Esophagus (tissue), 2 donors: ENCODE measurements around the gene BEST4. TPM values are rescaled to one million over a fixed set of nuclear protein-coding genes. Genes with fewer than 3 reads are reported as not detected.

ENCODE experiments used
- H3K27ac ChIP-seq, 2 donors: one replicate each; pipeline ENCODE4 v1.5.1; 2013; ENCODE audit warnings: low read depth in 2 of 2, mild to moderate bottlenecking in 2 of 2, inconsistent platforms in 1 of 2, low read length in 1 of 2, moderate library complexity in 1 of 2
- H3K27me3 ChIP-seq, 2 donors: one replicate each; pipeline ENCODE4 v1.6.1; 2013; ENCODE audit warnings: low read length in 2 of 2, control low read depth in 1 of 2, mild to moderate bottlenecking in 1 of 2; ENCODE audit not compliant: insufficient read depth in 2 of 2, control insufficient read depth in 1 of 2
- H3K36me3 ChIP-seq, 2 donors: one replicate each; pipeline ENCODE4 v1.6.1; 2013; ENCODE audit warnings: low read length in 1 of 2; ENCODE audit not compliant: control insufficient read depth in 2 of 2, insufficient read depth in 2 of 2
- H3K4me1 ChIP-seq, 2 donors: one replicate each; pipeline ENCODE4 v1.6.1; 2013; ENCODE audit warnings: low read length in 1 of 2; ENCODE audit not compliant: control insufficient read depth in 2 of 2, insufficient read depth in 2 of 2
- H3K4me3 ChIP-seq, 2 donors: one replicate each; pipeline ENCODE4 v1.5.1; 2013; ENCODE audit warnings: low read length in 2 of 2, mild to moderate bottlenecking in 2 of 2, low read depth in 1 of 2, moderate library complexity in 1 of 2
- H3K9me3 ChIP-seq, 2 donors: one replicate each; pipeline ENCODE4 v1.6.1; 2013; ENCODE audit warnings: mild to moderate bottlenecking in 2 of 2, low read depth in 1 of 2, low read length in 1 of 2, moderate library complexity in 1 of 2; ENCODE audit not compliant: control insufficient read depth in 2 of 2, insufficient read depth in 1 of 2
- WGBS, 2 donors: extraction: QIAGEN DNeasy Blood & Tissue Kit; methylation state at CpG; one replicate each; pipeline ENCODE4 v1.1.7; 2013; 5-methylcytosine and 5-hydroxymethylcytosine counted together
- polyA plus RNA-seq, 2 donors: library from polyadenylated mRNA; stranded (reverse); fragments of 200-250 nt; gene quantifications; one replicate each; pipeline ENCODE4 v1.2.3, GENCODE V29; 2013
- donor health status: healthy with polysubstance abuse.
- donor health status: Bipolar disorder and iron deficiency.

The BEST4 gene
- polyA plus RNA-seq, 2 donors: 0.11 to 0.26 TPM

DNA sequence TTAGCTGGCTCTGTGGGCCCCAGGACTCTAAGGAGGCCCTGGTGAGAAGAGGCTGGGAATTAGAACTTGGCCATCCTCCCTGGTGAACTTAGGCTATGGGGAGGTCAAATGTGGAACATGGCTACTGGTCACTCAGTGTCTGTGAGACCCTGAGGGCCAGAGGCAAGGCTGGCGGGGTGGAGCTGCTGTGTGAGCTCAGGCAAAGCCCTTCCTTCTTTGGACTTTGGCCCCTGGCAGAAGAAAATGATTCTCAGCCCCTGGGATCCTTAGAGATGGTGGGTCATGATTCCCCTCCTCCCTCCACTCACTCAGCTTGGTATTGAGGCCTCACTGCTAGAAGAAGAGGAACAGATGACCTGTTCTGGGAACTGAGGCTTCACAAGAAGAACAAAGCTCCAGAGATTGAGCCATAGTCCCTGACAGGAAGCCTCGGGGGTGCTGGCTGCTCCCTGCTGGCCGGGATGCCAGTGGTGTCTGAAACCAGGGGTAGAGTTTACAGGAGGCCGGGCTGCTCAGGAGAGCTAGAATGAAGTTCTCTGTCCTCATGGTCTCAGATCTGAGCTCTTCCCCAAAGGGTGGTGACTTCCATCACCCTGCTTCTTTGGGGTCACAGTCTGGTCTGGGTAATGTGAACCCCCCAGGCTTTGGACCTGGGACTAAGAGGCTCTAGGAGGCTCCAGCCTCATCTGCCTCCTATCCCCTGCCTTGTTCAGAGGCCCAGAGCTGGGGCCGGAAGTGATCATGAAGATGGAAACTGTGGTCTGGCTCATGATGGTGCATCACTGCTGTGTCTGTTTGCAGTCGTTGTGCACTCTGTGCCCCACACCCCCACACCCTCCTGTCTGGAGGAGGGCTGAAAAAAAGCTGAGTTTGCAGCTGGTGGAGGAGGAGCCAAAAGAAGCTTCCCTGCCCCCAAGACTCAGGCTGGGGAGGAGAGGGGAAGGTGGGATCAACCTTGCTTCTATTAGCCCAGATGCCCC, 21.3 kb upstream of the BEST4 start:
- no peaks in the 10 kb centered on the region for H3K27me3 ChIP-seq
- H3K4me3 ChIP-seq: no peak overlapping the region
- H3K4me1 ChIP-seq: peaks cover 17 to 50% of the 10 kb centered on the region in 2 donors
- 38 to 43% methylated on average over 6 of the region's 6 CpGs for WGBS, 2 donors
- peaks cover 2 to 24% of the 10 kb centered on the region in 2 donors for H3K36me3 ChIP-seq
- H3K27ac ChIP-seq: peak overlapping the region; percentile 99 to 100
- no peaks in the 10 kb centered on the region for H3K9me3 ChIP-seq

DNA sequence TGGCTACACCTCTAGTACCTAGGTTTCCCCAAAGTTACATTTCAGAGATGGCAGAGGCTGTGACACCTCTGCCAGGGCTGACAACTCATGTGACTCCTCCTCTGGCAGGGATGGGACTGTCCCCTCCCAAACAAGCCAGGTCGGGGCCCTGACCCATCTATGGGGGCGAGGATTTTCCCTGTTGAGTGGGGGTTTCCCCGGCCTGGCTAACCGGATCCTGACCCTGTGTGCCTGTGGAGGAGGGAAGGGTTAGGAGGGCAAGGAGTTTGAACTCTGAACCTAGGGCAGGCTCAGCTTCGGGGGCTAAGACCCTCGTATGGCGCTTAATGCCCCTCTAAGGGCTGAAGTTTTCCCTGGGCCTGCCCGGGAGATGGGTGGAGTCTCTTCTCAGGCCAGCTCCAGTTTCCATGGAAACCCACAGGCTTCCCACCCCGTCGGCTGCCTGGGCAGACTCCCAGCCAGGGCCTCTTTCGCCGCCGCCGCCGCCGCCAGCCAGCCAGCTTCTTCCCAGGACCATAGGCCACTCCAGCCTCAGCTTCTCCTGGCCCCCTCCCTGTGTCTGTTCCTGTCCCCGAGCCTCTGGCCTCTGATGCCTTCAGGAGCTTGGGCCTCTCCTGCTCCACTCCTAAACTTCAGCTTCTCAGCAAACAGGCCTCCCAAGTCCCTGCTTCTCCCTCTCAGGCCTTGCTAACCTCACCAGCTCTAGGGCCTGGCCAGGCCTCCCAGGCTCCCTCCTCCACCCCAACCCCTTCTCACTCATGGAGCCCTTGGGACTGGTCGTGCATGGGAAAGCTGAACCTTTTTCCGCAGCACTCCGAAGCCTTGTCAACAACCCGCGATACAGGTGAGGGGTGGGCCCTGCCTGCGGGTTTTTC, 20.3 kb upstream of the BEST4 start, which contains the start of gene BTBD19:
BTBD19 (plus strand) TSS at position 461 of the 875 bp plus-strand sequence; CDS start at position 759, 298 bp downstream.
- H3K36me3 ChIP-seq: peaks cover 9 to 34% of the 10 kb centered on the region in 2 donors
- 19 to 23% methylated on average over 21 to 23 of the region's 23 CpGs for WGBS, 2 donors
- peaks cover 17 to 54% of the 10 kb centered on the region in 2 donors for H3K4me1 ChIP-seq
- H3K27ac ChIP-seq: peak within 1 kb of the TSS; percentile 99 to 100
- no peaks in the 10 kb centered on the region for H3K27me3 ChIP-seq
- no peaks in the 10 kb centered on the region for H3K9me3 ChIP-seq
- peak within 1 kb of the TSS in 1 of 2 donors; percentile 4 for H3K4me3 ChIP-seq

DNA sequence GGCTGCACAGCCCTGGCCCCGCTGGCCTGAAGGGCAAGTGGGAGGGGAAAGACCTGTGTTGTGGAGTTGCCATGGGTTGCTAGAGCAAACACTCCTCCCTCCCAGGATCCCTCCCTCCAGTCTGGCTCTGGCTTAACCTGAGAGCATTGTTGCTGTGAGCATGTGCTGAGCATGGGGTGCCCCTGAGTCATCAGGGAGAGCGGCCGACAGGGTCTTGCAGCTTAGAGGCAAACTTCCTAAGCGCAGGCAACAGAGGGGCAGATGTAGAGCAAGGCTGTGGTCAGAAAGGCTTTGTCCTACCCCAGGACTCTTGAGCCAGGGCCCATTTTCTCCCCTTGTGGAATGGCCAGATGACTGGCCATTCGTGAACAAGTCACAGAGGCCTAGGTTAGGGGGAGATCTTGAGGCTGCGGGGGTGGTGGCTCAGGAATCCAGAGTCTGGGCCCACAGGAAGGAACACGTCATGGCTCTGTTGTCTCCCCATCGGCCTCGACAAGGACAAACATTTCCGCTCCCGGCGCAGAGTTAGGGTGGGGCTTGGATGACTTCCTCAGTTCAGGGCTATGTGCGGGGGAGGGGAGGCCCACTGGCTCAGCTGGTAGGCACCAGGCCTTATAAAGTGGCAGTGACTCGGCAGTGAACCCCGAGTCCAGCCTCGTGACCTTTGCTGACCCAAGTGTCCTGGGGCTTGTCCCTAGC, 19.5 kb upstream of the BEST4 start:
- H3K4me1 ChIP-seq: peaks cover 17 to 50% of the 10 kb centered on the region in 2 donors
- 1 to 3% methylated on average over 16 of the region's 16 CpGs for WGBS, 2 donors

GRCh38 chr1:44806704-44807363, 18.9 kb upstream of the BEST4 start, which contains the start of gene DYNLT4:
Gene DYNLT4, minus strand, starts transcription at chr1:44807351. Its CDS starts 683 bp downstream, at chr1:44806668.
- no peaks in the 10 kb centered on the region for H3K9me3 ChIP-seq
- peak within 1 kb of the TSS in 1 of 2 donors; percentile 5 for H3K4me3 ChIP-seq
- peaks cover 12 to 43% of the 10 kb centered on the region in 2 donors for H3K36me3 ChIP-seq
- no peaks in the 10 kb centered on the region for H3K27me3 ChIP-seq
- H3K27ac ChIP-seq: peak within 1 kb of the TSS; percentile 99 to 100
- peaks cover 17 to 51% of the 10 kb centered on the region in 2 donors for H3K4me1 ChIP-seq
- WGBS, 2 donors: 39 to 42% methylated on average over 7 of the region's 7 CpGs

More for the DNA sequence above, 19.5 kb upstream of the BEST4 start:
- no peaks in the 10 kb centered on the region for H3K9me3 ChIP-seq
- H3K4me3 ChIP-seq: peak overlapping the region in 1 of 2 donors; percentile 4
- H3K27ac ChIP-seq: peak overlapping the region; percentile 99 to 100
- H3K27me3 ChIP-seq: no peaks in the 10 kb centered on the region
- peaks cover 12 to 38% of the 10 kb centered on the region in 2 donors for H3K36me3 ChIP-seq

DNA sequence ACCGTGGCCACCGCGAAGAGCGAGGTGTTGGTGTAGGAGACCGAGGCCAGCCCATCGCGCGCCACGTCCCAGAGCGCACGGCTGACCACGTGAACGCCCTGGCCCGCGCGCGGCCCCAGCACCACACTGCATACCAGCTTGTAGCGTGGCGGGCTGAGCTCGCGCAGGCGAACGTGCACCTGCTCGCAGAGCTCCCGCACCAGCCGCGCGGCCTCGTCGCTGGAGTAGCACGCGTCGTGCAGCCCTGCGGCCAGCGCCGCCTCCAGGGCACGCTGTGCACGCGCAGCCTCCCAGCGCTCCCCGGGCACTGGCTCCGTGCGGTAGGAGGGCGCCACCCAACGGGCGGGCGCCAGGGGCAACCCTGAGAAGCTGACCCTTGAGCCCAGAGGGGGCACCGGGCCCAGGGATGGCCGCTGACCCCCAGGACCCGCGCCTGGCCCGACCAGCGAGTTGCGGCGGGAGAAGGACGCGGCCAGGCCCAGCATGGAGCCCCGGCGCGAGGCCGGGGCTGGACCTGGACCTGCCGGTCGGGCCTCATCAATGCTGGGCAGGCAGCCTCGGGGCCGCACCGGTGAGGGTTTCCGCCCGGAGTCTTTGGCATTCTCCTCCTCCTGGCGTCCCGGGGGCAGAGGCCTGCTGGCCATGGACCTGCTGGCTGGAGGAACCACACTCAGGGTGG, 18.2 kb upstream of the BEST4 start:
- Histone ChIP-seq H3K9me3 (no peaks in the 10 kb centered on the region), H3K27me3 (no peaks in the 10 kb centered on the region), H3K36me3 (peaks cover 12 to 43% of the 10 kb centered on the region in 2 donors), H3K27ac (peak overlapping the region; percentile 99 to 100), H3K4me3 (no peak overlapping the region), H3K4me1 (peaks cover 17 to 52% of the 10 kb centered on the region in 2 donors)
- WGBS, 2 donors: 90 to 94% methylated on average over 68 to 70 of the region's 70 CpGs

DNA sequence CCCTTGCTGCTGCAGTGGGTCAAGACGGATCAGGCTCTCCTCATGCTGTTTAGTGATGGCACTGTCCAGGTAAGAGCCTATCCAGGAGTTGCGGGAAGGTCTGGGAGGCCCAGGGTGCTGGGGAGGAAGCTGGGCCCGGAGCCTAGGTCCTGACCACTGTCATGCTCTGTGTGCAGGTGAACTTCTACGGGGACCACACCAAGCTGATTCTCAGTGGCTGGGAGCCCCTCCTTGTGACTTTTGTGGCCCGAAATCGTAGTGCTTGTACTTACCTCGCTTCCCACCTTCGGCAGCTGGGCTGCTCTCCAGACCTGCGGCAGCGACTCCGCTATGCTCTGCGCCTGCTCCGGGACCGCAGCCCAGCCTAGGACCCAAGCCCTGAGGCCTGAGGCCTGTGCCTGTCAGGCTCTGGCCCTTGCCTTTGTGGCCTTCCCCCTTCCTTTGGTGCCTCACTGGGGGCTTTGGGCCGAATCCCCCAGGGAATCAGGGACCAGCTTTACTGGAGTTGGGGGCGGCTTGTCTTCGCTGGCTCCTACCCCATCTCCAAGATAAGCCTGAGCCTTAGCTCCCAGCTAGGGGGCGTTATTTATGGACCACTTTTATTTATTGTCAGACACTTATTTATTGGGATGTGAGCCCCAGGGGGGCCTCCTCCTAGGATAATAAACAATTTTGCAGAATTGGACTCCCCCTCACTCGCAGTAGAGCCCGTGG, 17.5 kb upstream of the BEST4 start:
- peak overlapping the region; percentile 34 to 99 for H3K27ac ChIP-seq
- no peaks in the 10 kb centered on the region for H3K27me3 ChIP-seq
- 91 to 93% methylated on average over 20 of the region's 20 CpGs for WGBS, 2 donors
- H3K9me3 ChIP-seq: no peaks in the 10 kb centered on the region
- peaks cover 12 to 42% of the 10 kb centered on the region in 2 donors for H3K36me3 ChIP-seq
- peaks cover 17 to 53% of the 10 kb centered on the region in 2 donors for H3K4me1 ChIP-seq
- no peak overlapping the region for H3K4me3 ChIP-seq

- Histone ChIP-seq H3K27me3 (no peaks in the 10 kb centered on the region), H3K4me1 (peaks cover 4 to 36% of the 10 kb centered on the region in 2 donors), H3K9me3 (no peaks in the 10 kb centered on the region), H3K36me3 (peaks cover 12 to 41% of the 10 kb centered on the region in 2 donors), H3K4me3 (peak overlapping the region; percentile 9 to 77), H3K27ac (peak overlapping the region; percentile 25 to 69)
- WGBS, 2 donors: 78 to 84% methylated on average over 13 of the region's 13 CpGs
These were observed 15.5 kb upstream of the BEST4 start for GRCh38 chr1:44803312-44804095.
